Type B pancreatic cell (in vitro differentiated cells): ENCODE results near the gene BTN3A1. TPM values are rescaled to one million over a fixed set of nuclear protein-coding genes. Genes with fewer than 3 reads are reported as not detected.

Experiments
- DNase-seq: peaks from one replicate; pipeline ENCODE4 v3.0.0; 2021; ENCODE audit warnings: mixed read lengths; ENCODE audit not compliant: unreplicated experiment; ENCODE audit errors: extremely low spot score
- H3K27ac Mint-ChIP-seq: 2 replicates; pipeline ENCODE4 v1.8.0; 2021; ENCODE audit warnings: mild to moderate bottlenecking, mixed read lengths
- H3K27me3 Mint-ChIP-seq: 2 replicates; pipeline ENCODE4 v1.8.0; 2021; ENCODE audit warnings: mixed read lengths
- H3K36me3 Mint-ChIP-seq: 2 replicates; pipeline ENCODE4 v1.8.0; 2021; ENCODE audit warnings: mixed read lengths
- H3K4me1 Mint-ChIP-seq: one replicate; pipeline ENCODE4 v1.8.0; 2021; ENCODE audit warnings: mixed read lengths; ENCODE audit not compliant: unreplicated experiment
- H3K4me3 Mint-ChIP-seq: 2 replicates; pipeline ENCODE4 v1.8.0; 2021; ENCODE audit warnings: mild to moderate bottlenecking, mixed read lengths
- H3K9me3 Mint-ChIP-seq: 2 replicates; pipeline ENCODE4 v1.8.0; 2021; ENCODE audit warnings: mixed read lengths
- CTCF ChIP-seq: fragments of 200-600 bp; sonication (generic); conservative IDR thresholded peaks from 2 replicates; pipeline ENCODE4 v1.5.0; 2021; ENCODE audit warnings: antibody characterized with exemption, mild to moderate bottlenecking
- total RNA-seq: library from RNA; stranded (reverse); gene quantifications from 2 replicates; pipeline ENCODE4 v1.2.1, GENCODE V29; 2021; ENCODE audit warnings: low replicate concordance

BTN3A1 gene
- total RNA-seq, 1 donor from 2014 or later, result 19.6 TPM

- H3K9me3 Mint-ChIP-seq, result no peaks in the 10 kb centered on the region
- no peak overlapping the region for H3K4me3 Mint-ChIP-seq
- H3K27me3 Mint-ChIP-seq, result no peaks in the 10 kb centered on the region
- peaks cover 27% of the 10 kb centered on the region for H3K4me1 Mint-ChIP-seq
- H3K36me3 Mint-ChIP-seq, result peaks cover 14% of the 10 kb centered on the region
- no peak overlapping the region for H3K27ac Mint-ChIP-seq
- DNase-seq, result peak; percentile 72
- TF ChIP-seq CTCF, result no peak
These were observed 19.4 kb downstream of the BTN3A1 start for GRCh38 chr6:26421259-26422144.

GRCh38 chr6:26422329-26422728, 20.3 kb downstream of the BTN3A1 start:
- no peaks in the 10 kb centered on the region for H3K9me3 Mint-ChIP-seq
- TF ChIP-seq CTCF, result no peak
- peaks cover 27% of the 10 kb centered on the region for H3K4me1 Mint-ChIP-seq
- DNase-seq, result no peak
- H3K27ac Mint-ChIP-seq, result no peak overlapping the region
- H3K4me3 Mint-ChIP-seq, result peak overlapping the region; percentile 69
- H3K36me3 Mint-ChIP-seq, result peaks cover 21% of the 10 kb centered on the region
- no peaks in the 10 kb centered on the region for H3K27me3 Mint-ChIP-seq

- Mint-ChIP-seq H3K9me3 (peaks cover 5% of the 10 kb centered on the region), H3K27me3 (no peaks in the 10 kb centered on the region), H3K27ac (no peak overlapping the region), H3K4me1 (peaks cover 27% of the 10 kb centered on the region), H3K4me3 (no peak overlapping the region), H3K36me3 (peaks cover 47% of the 10 kb centered on the region)
- DNase-seq, result no peak
- TF ChIP-seq CTCF, result no peak
These were observed 24.8 kb downstream of the BTN3A1 start for GRCh38 chr6:26426691-26427450.

- Mint-ChIP-seq H3K4me3 (no peak overlapping the region), H3K27me3 (no peaks in the 10 kb centered on the region), H3K27ac (no peak overlapping the region), H3K4me1 (peaks cover 24% of the 10 kb centered on the region), H3K9me3 (peaks cover 5% of the 10 kb centered on the region), H3K36me3 (peaks cover 52% of the 10 kb centered on the region)
- DNase-seq, result no peak
- no peak for TF ChIP-seq CTCF
These were observed 25.4 kb downstream of the BTN3A1 start for GRCh38 chr6:26427451-26427809.

- H3K27me3 Mint-ChIP-seq, result no peaks in the 10 kb centered on the region
- peaks cover 53% of the 10 kb centered on the region for H3K36me3 Mint-ChIP-seq
- H3K4me3 Mint-ChIP-seq, result no peak overlapping the region
- peaks cover 18% of the 10 kb centered on the region for H3K4me1 Mint-ChIP-seq
- no peak for TF ChIP-seq CTCF
- no peak for DNase-seq
- no peak overlapping the region for H3K27ac Mint-ChIP-seq
- peaks cover 5% of the 10 kb centered on the region for H3K9me3 Mint-ChIP-seq
These were observed 26.1 kb downstream of the BTN3A1 start for GRCh38 chr6:26428206-26428605.
